ENCODE measurements around the gene CACNA1B. TPM values are rescaled to one million over a fixed set of nuclear protein-coding genes. Genes with fewer than 3 reads are reported as not detected.

The CACNA1B gene
- total and polyA plus RNA-seq, 2 donors (not counting 1 experiment from before 2014, with no cell fraction given) = 0.15 TPM; not detected in 1

DNA sequence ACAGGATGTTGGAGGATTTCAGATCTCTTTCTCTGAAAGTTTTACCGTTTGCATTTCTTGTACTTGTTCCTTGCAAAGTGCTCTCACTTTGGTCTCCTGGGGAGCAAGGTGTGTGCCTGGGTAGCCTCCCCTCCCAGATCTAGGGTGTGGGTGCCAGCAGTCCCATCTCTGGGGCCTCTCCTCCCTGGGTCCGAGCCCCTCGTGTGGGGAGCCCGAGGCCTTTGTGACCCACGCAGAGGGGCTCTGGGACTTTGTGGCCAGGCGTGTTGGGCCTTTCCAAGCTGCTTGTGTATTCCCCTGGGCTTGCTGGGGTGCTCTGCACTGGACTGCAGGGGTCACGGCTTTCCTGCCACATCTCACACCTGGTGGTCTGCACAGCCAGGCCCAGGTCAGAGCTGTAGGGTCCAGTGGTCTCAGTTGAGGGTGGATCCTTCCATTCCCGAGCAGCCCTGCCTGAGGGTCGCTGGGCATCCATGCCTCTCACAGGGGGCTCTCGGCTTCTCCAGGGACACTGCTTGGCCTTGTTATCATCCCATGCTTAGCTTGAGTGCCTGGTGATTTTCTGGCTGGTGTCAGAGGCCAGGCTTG, 96.3 kb downstream of the CACNA1B start:
- no peaks in the 10 kb centered on the region for H3K9me3 ChIP-seq (ENCODE audit: control extremely low read depth in 1 of 3, control insufficient read depth in 2 of 3, insufficient read depth in 1 of 3, low read length in 2 of 3)
- H3K4me1 ChIP-seq (ENCODE audit: control insufficient read depth in 2 of 2, insufficient read depth in 2 of 2, low read length in 2 of 2) = no peaks in the 10 kb centered on the region
- no peak overlapping the region for H3K4me3 Mint-ChIP-seq
- no peak overlapping the region for H3K4me2 ChIP-seq (replicated peaks; ENCODE audit: low read depth, low read length, poor library complexity, severe bottlenecking)
- DNase-seq = no peak
- WGBS (ENCODE audit: insufficient coverage) = 85% methylated on average over 10 of the region's 10 CpGs
- no peak for TF ChIP-seq CTCF (IDR thresholded peaks at IDR 0.05)
- no peak for TF ChIP-seq EZH2 (IDR thresholded peaks at IDR 0.05; ENCODE audit: borderline replicate concordance, insufficient read depth, low read depth, low read length, poor library complexity, severe bottlenecking)
- intact Hi-C loops (cut with micrococcal nuclease) = no loop called here
- no peaks in the 10 kb centered on the region for H3K79me2 ChIP-seq (ENCODE audit: control insufficient read depth, insufficient read depth, low read length)
- H3K9me3 Mint-ChIP-seq (ENCODE audit: insufficient read depth) = no peaks in the 10 kb centered on the region
- POLR2A ChIA-PET = no interaction called here
- H3K9ac ChIP-seq (ENCODE audit: low read length) = no peak overlapping the region
- H3K4me1 Mint-ChIP-seq = no peaks in the 10 kb centered on the region
- no peaks in the 10 kb centered on the region for H4K20me1 ChIP-seq (ENCODE audit: control insufficient read depth, insufficient read depth, low read length, poor library complexity, severe bottlenecking)
- no peaks in the 10 kb centered on the region for H3K36me3 ChIP-seq (replicated peaks in 1 of 2; ENCODE audit: control extremely low read depth in 1 of 2, control insufficient read depth in 1 of 2, extremely low read depth in 1 of 2, insufficient read depth in 2 of 2, low read length in 1 of 2)
- no peak overlapping the region for H3K27ac Mint-ChIP-seq
- H3K27me3 ChIP-seq (replicated peaks in 1 of 4; ENCODE audit: control extremely low read depth in 1 of 4, control insufficient read depth in 3 of 4, insufficient read depth in 4 of 4, low read length in 3 of 4) = peaks cover 0 to 6% (median 0%) of the 10 kb centered on the region in 4 experiments
- H3K27me3 Mint-ChIP-seq = peaks cover 19% of the 10 kb centered on the region
- CTCF ChIA-PET = no interaction called here
- no peak for ATAC-seq (ENCODE audit: low read depth)
- H3K4me3 ChIP-seq (ENCODE audit: control extremely low read depth in 1 of 5, extremely low read depth in 1 of 5, insufficient read depth in 1 of 5, low read depth in 2 of 5, low read length in 4 of 5) = no peak overlapping the region
- no peak overlapping the region for H3K27ac ChIP-seq (ENCODE audit: low read length in 2 of 2)
- no peak overlapping the region for H2AFZ ChIP-seq (ENCODE audit: insufficient read depth, low read depth, low read length, poor library complexity, severe bottlenecking)

GRCh38 chr9:137974746-137975526, 97.4 kb downstream of the CACNA1B start:
- H3K9ac ChIP-seq (ENCODE audit: low read length) = no peak overlapping the region
- no peak overlapping the region for H3K4me2 ChIP-seq (replicated peaks; ENCODE audit: low read depth, low read length, poor library complexity, severe bottlenecking)
- H2AFZ ChIP-seq (ENCODE audit: insufficient read depth, low read depth, low read length, poor library complexity, severe bottlenecking) = no peak overlapping the region
- H3K9me3 ChIP-seq (ENCODE audit: control extremely low read depth in 1 of 3, control insufficient read depth in 2 of 3, insufficient read depth in 1 of 3, low read length in 2 of 3) = no peaks in the 10 kb centered on the region
- ChIA-PET POLR2A (no interaction called here), CTCF (no interaction called here)
- TF ChIP-seq CTCF (IDR thresholded peaks at IDR 0.05) = no peak
- no peak for TF ChIP-seq EZH2 (IDR thresholded peaks at IDR 0.05; ENCODE audit: borderline replicate concordance, insufficient read depth, low read depth, low read length, poor library complexity, severe bottlenecking)
- no peak overlapping the region for H3K4me3 Mint-ChIP-seq
- H3K36me3 ChIP-seq (replicated peaks in 1 of 2; ENCODE audit: control extremely low read depth in 1 of 2, control insufficient read depth in 1 of 2, extremely low read depth in 1 of 2, insufficient read depth in 2 of 2, low read length in 1 of 2) = no peaks in the 10 kb centered on the region
- intact Hi-C loops (cut with micrococcal nuclease) = no loop called here
- no peaks in the 10 kb centered on the region for H4K20me1 ChIP-seq (ENCODE audit: control insufficient read depth, insufficient read depth, low read length, poor library complexity, severe bottlenecking)
- ATAC-seq (ENCODE audit: low read depth) (no peak), DNase-seq (no peak)
- no peaks in the 10 kb centered on the region for H3K4me1 ChIP-seq (ENCODE audit: control insufficient read depth in 2 of 2, insufficient read depth in 2 of 2, low read length in 2 of 2)
- no peak overlapping the region for H3K4me3 ChIP-seq (ENCODE audit: control extremely low read depth in 1 of 5, extremely low read depth in 1 of 5, insufficient read depth in 1 of 5, low read depth in 2 of 5, low read length in 4 of 5)
- H3K27ac ChIP-seq (ENCODE audit: low read length in 2 of 2) = no peak overlapping the region
- no peaks in the 10 kb centered on the region for H3K4me1 Mint-ChIP-seq
- peaks cover 11% of the 10 kb centered on the region for H3K27me3 Mint-ChIP-seq
- 91% methylated on average over 13 of the region's 15 CpGs for WGBS (ENCODE audit: insufficient coverage)
- H3K27ac Mint-ChIP-seq = no peak overlapping the region
- peaks cover 0 to 4% (median 0%) of the 10 kb centered on the region in 4 experiments for H3K27me3 ChIP-seq (replicated peaks in 1 of 4; ENCODE audit: control extremely low read depth in 1 of 4, control insufficient read depth in 3 of 4, insufficient read depth in 4 of 4, low read length in 3 of 4)
- no peaks in the 10 kb centered on the region for H3K9me3 Mint-ChIP-seq (ENCODE audit: insufficient read depth)
- no peaks in the 10 kb centered on the region for H3K79me2 ChIP-seq (ENCODE audit: control insufficient read depth, insufficient read depth, low read length)
